Stimulated activated naive CD4-positive, alpha-beta T cell (primary cell): ENCODE data around the gene KIF3B.
A peak's percentile ranks its signal among the peaks of the same experiment; 100 is the strongest.
"Not testable (repeated sequence)": the region's sequence is repeated elsewhere in the genome, so short reads cannot be mapped to it uniquely, and the experiment has no call there.

Experiments used
- DNase-seq, 6 experiments: peaks; one replicate each; lab custom pipeline; 2025; lab: John Stamatoyannopoulos, UW

The KIF3B gene

GRCh38 chr20:32330555-32330897, 53.1 kb downstream of the KIF3B start:
- DNase-seq, result no peak

- no peak for DNase-seq
These were observed 55.2 kb downstream of the KIF3B start for GRCh38 chr20:32332614-32333013.

- no peak for DNase-seq
These were observed 55.9 kb downstream of the KIF3B start for GRCh38 chr20:32333181-32333987.

GRCh38 chr20:32333988-32334885, 56.8 kb downstream of the KIF3B start:
- no peak for DNase-seq

GRCh38 chr20:32336918-32337347, 59.5 kb downstream of the KIF3B start:
- peak in 3 of 6 experiments; percentile 8 to 36 (median 20) for DNase-seq

DNA sequence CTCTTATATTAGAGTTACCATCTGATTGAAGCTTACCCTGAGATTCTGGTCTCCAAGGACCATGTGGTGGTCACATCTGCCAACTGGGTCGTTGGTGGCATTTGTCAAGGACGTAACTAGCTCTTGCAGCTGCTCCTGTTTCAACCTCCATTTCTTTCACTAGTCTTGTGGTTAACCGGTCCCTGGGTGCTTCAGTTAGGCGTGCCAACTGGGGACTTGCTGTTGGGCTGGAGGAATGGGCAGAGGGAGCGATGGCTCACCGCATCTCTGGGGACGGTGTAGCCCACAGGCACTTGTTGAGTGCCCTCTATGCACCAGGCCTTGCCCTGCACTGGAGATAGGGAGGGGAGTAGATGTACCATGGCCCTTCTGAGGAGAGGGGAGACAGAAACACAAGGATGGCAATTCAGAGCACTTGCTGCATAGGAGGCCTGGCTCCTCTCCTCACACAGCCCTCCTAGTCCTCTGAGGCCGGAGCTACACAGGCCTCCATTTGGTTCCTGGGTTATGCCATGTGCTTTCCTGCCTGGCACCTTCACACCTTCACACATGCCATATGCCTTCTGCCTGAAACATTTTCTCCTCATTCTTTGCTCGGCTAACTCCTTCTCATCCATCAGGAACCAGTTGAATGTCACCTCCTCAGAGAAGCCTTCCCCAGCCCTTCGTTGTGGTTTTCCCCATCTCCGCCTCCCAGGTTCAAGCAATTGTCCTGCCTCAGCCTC, 60.6 kb downstream of the KIF3B start:
- DNase-seq, result no peak

- no peak for DNase-seq
These were observed 61.2 kb downstream of the KIF3B start for GRCh38 chr20:32338665-32339064.

- no peak for DNase-seq
These were observed 61.7 kb downstream of the KIF3B start for GRCh38 chr20:32339116-32339515.

DNA sequence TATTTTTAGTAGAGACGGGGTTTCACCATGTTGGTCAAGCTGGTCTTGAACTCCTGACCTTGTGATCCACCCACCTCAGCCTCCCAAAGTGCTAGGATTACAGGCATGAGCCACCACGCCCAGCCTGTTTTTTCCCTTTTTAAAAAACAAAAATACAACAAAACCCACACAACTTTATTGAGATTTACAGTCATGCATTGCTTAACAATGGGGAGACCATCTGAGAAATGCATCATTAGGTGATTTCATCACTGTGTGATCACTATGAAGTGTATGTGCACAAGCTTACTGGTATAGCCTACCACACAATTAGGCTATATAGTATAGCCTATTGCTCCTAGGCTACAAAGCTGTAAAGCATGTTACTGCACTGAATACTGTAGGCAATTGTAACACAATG, 63.6 kb downstream of the KIF3B start:
- DNase-seq, result not testable (repeated sequence)

- no peak for DNase-seq
These were observed 66.0 kb downstream of the KIF3B start for GRCh38 chr20:32343439-32343838.

DNA sequence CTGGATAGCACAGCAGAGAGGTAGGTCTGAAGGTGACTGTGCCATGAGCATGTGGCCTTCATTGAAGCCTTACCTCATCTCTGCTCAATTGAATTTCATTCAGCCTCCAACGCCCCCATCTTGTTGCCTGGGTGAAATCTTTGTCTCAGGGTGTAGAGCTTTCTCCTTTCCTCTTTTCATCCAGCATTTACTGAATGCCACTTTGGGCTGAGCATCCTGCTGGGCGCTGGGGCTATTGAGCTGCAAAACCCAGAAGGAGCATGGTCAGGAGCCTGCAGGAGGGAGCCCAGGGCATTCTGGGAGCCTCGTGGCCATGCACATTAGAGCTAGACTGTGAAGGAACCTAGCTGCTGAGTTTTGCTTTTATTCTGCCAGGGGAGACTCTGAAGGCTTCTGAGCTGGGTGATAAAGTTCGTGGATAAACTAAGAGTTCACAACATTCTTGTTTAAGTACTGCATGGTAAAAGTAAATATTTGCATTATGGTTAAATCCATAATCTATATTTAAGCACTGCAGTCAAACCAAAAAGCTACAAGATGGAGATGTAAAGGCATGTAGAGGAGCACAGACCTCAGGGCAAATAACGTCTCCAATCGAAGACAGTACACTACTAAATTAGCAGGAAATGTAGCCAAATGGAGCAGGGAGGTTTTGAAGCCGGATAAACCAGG, 67.5 kb downstream of the KIF3B start:
- no peak for DNase-seq

DNA sequence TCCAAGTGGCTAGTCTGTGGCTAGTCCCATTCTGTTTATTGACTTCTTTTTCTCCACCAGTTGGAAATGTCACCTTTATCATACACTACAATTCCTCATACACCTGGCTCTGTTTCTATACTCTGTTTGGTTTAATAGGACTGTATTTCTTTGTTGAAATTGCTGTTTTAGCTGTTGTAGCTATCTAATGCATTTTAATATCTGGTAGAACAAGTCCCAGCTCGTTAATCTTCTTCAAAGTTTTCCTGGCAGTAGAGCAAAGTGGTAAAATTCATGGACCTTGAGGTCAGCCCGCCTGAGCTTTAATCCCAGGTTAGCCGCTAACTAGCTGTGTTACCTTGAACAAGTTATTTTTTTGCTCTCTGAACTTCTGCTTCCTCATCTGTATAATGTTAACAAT, 70.8 kb downstream of the KIF3B start:
- DNase-seq, result no peak

GRCh38 chr20:32350421-32350820, 73.0 kb downstream of the KIF3B start:
- no peak for DNase-seq

DNA sequence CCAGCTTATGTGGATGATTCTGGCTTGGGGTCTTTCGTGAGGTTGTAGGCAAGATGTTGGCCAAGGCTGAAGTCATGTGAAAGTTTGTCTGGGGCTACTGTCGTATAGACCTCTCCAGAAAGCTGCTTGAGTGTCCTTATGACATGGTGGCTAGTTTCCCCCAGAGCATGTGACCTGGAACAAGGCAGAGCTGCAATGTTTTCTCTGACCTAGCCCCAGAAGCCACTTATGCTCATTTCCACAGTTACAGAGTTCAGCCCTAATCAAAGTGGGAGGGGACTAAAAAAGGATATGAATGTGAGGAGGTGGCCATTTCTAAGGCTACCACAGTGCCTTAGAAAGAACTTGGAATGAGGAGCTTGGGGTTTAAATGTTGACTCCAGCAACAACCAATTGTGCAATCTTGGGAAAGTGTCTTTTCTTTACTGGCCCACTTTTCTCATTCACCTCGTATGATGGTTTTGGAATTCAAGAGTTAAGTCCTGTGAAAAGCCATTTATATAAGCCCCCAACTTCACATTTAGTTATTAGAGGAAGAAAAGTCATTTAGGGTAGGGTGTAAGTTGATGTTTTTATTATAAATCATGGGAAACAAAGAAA, 74.8 kb downstream of the KIF3B start:
- no peak for DNase-seq

GRCh38 chr20:32353848-32354496, 76.5 kb downstream of the KIF3B start:
- DNase-seq, result no peak

DNA sequence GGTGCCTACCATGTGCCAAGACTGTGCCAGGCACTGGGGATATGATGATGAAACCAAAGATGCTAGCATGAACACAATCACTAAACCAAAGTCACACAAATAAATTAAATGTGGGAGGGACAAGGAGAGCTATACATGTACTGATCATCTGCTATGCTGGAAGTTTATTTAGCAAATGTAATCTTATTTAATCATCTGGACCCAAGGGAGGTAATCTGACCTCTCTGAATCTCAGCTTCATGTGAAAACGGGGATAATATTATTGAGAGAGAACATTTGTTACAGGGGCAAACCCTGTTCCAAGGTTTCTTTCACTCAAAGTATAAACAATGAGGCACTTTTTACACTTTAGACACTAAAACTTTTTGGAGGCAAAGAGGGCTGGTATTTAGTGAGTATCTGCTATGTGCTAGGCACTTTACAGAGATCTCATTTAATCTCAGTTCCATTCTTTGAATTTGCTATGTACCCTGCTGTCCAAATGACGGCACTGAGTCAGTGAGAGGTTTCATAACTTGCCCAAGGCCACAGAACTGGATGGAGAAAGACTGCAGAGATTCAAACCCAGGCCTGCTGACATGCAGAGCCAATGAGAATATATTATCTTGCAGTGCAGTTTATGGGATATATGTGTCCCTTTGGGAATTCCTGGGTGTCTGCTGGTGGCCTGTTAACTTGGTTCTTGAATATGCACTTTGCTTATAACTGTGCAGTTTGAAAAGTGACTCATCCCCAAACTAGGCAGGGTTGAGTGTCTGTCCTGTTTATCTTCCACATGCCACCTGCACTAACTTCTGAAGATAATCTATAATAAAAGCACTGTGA, 77.4 kb downstream of the KIF3B start:
- no peak for DNase-seq

DNA sequence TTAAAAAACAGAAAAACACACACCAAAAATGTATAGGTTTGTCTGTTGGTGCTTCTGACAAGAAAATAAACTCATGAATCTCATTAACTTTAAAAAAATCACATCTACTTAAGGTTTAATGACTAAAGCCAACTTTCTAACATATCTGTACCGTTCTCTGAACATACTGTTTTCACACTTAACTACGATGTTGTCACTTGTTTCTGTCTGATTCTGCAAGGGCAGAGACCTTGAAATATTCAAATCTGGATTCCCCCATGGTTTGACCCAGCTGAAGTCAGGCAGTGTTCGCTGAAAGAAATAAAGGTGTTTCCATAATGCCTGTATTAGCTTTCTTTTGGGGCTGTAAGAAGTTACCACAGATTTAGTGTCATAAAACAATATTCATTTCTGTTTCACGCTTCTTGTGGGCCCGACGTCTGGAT, 78.0 kb downstream of the KIF3B start:
- DNase-seq, result no peak

- not testable (repeated sequence) for DNase-seq
These were observed 78.6 kb downstream of the KIF3B start for GRCh38 chr20:32355907-32356621.

DNA sequence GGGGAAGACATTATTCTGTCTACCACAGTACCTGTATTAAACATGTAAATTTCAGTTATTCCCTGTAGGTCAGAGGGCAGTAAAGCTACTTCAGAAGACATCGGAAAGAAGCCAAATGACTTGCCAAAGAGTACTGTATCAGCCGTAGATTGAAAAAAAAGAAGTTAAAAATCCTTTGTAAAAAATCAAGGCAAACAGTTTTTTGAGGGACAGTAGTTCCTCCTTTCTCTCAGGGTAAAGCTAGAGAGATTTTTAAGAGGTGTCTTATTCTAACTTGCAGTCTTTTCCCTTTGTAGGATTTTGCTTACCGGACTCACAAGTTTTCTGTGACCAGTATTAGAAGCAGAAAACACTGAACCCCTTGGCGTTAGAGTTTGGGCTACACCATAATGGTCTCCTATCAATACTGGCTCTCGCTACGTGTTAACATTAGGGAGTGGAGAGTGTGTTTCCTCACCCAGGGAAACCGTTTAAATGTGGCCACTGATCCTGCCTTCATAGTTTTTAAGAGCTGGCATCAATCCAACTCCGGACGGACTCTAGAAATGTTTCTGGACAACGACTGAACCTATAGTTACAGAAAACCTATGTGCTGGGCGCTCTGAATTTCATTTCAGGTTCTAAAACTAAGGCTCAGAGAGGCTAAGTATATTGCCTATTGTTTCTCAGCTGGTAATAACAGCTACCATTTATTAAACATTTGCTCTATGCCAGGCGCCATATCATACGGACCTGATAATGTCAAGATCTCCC, 79.3 kb downstream of the KIF3B start:
- DNase-seq, result no peak
